Fibroblast of lung (primary cell): ENCODE measurements around the gene MAP4K4. TPM values are rescaled to one million over a fixed set of nuclear protein-coding genes. Genes with fewer than 3 reads are reported as not detected.

ENCODE experiments used
- DNase-seq, 2 donors: peaks; one replicate each; pipeline versions ENCODE4 v3.0.0 to v3.0.0-alpha.2; 2010; ENCODE audit warnings: low read depth in 2 of 2
- H2AFZ ChIP-seq: 2 replicates; pipeline ENCODE4 v1.5.1; 2012; ENCODE audit warnings: low read length, control low read depth, inconsistent platforms
- H3K27ac ChIP-seq: 2 replicates; pipeline ENCODE4 v1.5.1; 2011; ENCODE audit warnings: low read length, control low read depth; ENCODE audit not compliant: insufficient read depth
- H3K27me3 ChIP-seq: 2 replicates; pipeline ENCODE4 v1.5.1; 2011; ENCODE audit warnings: mild to moderate bottlenecking, low read length; ENCODE audit not compliant: control insufficient read depth, insufficient read depth
- H3K36me3 ChIP-seq: 2 replicates; pipeline ENCODE4 v1.5.1; 2011; ENCODE audit warnings: low read length; ENCODE audit not compliant: control insufficient read depth, insufficient read depth
- H3K4me1 ChIP-seq: 2 replicates; pipeline ENCODE4 v1.5.1; 2011; ENCODE audit warnings: low read length; ENCODE audit not compliant: control insufficient read depth, insufficient read depth; ENCODE audit errors: extremely low read depth
- H3K4me2 ChIP-seq: 2 replicates; pipeline ENCODE4 v1.5.1; 2011; ENCODE audit warnings: low read length, control low read depth; ENCODE audit not compliant: insufficient read depth; ENCODE audit errors: extremely low read depth
- H3K4me3 ChIP-seq, 4 experiments: fragments of 200-600 bp in 1 of 4; sonication (generic) in 1 of 4; replicated peaks in 1 of 4; 2 replicates each; pipeline ENCODE4 v1.5.1; 2011 to 2016; ENCODE audit warnings: low read length in 4 of 4, low read depth in 3 of 4, mild to moderate bottlenecking in 3 of 4, control low read depth in 2 of 4, inconsistent platforms in 1 of 4, mixed read lengths in 1 of 4; ENCODE audit not compliant: insufficient read depth in 1 of 4; ENCODE audit errors: control extremely low read depth in 1 of 4
- H3K79me2 ChIP-seq: 2 replicates; pipeline ENCODE4 v1.5.1; 2012; ENCODE audit warnings: mild to moderate bottlenecking, low read length, inconsistent platforms; ENCODE audit not compliant: control insufficient read depth, insufficient read depth
- H3K9ac ChIP-seq: 2 replicates; pipeline ENCODE4 v1.5.1; 2011; ENCODE audit warnings: mild to moderate bottlenecking, low read length, control low read depth; ENCODE audit not compliant: insufficient read depth
- H3K9me3 ChIP-seq: 2 replicates; pipeline ENCODE4 v1.5.1; 2012; ENCODE audit warnings: low read depth, low read length; ENCODE audit not compliant: control insufficient read depth, insufficient read depth
- H4K20me1 ChIP-seq: 2 replicates; pipeline ENCODE4 v1.5.1; 2011; ENCODE audit warnings: low read length; ENCODE audit not compliant: control insufficient read depth, insufficient read depth; ENCODE audit errors: extremely low read depth
- CTCF ChIP-seq, 2 donors: IDR thresholded peaks in 1 of 2; conservative IDR thresholded peaks in 1 of 2; 1 replicate in 1 of 2; 2 replicates in 1 of 2; pipeline ENCODE4 v1.5.1; 2011 to 2012; ENCODE audit warnings: low read length in 2 of 2, control low read depth in 1 of 2, inconsistent platforms in 1 of 2, low read depth in 1 of 2, mild to moderate bottlenecking in 1 of 2
- EZH2 ChIP-seq: IDR thresholded peaks from 2 replicates; pipeline ENCODE4 v1.5.1; 2012; ENCODE audit warnings: low read length, control low read depth, mild to moderate bottlenecking; ENCODE audit errors: missing control alignments
- polyA plus RNA-seq, 2 donors: library from polyadenylated mRNA; depleted of rRNA in 1 of 2; stranded (reverse) in 1 of 2; unstranded in 1 of 2; fragments of >200 nt; gene quantifications; 2 replicates each; pipeline ENCODE4 v1.2.1, GENCODE V29; 2011 to 2012; ENCODE audit warnings: missing spikeins in 1 of 2
- total RNA-seq: library from RNA; depleted of rRNA; stranded (reverse); fragments of >200 nt; gene quantifications from 2 replicates; pipeline ENCODE4 v1.2.1, GENCODE V29; 2014

Gene MAP4K4
- total and polyA plus RNA-seq, 2 donors (not counting 1 experiment from before 2014, with no cell fraction given) = 113 to 164 TPM

- H3K9ac ChIP-seq = no peak overlapping the region
- no peaks in the 10 kb centered on the region for H3K4me1 ChIP-seq
- no peaks in the 10 kb centered on the region for H3K79me2 ChIP-seq
- TF ChIP-seq EZH2 = no peak
- TF ChIP-seq CTCF (conservative IDR thresholded peaks at IDR 0.05 in 1 of 2, IDR thresholded peaks at IDR 0.05 in 1 of 2; ENCODE audit: low read depth in 1 of 2, low read length in 2 of 2) = no peak
- no peak for DNase-seq
- H3K9me3 ChIP-seq = no peaks in the 10 kb centered on the region
- no peaks in the 10 kb centered on the region for H3K36me3 ChIP-seq
- H2AFZ ChIP-seq = no peak overlapping the region
- H3K4me3 ChIP-seq = no peak overlapping the region
- H3K4me2 ChIP-seq = no peak overlapping the region
- no peaks in the 10 kb centered on the region for H3K27me3 ChIP-seq
- H3K27ac ChIP-seq = no peak overlapping the region
- no peaks in the 10 kb centered on the region for H4K20me1 ChIP-seq
These were observed 22.0 kb upstream of the MAP4K4 start for GRCh38 chr2:101675512-101675911.

- Histone ChIP-seq H3K36me3 (no peaks in the 10 kb centered on the region), H3K9me3 (no peaks in the 10 kb centered on the region), H3K4me2 (no peak overlapping the region), H4K20me1 (no peaks in the 10 kb centered on the region), H2AFZ (no peak overlapping the region), H3K27me3 (no peaks in the 10 kb centered on the region), H3K27ac (no peak overlapping the region), H3K4me3 (no peak overlapping the region), H3K9ac (no peak overlapping the region), H3K79me2 (no peaks in the 10 kb centered on the region), H3K4me1 (no peaks in the 10 kb centered on the region)
- TF ChIP-seq EZH2 (no peak), CTCF (conservative IDR thresholded peaks at IDR 0.05 in 1 of 2, IDR thresholded peaks at IDR 0.05 in 1 of 2; ENCODE audit: low read depth in 1 of 2, low read length in 2 of 2) (no peak)
- DNase-seq = no peak
These were observed 20.8 kb upstream of the MAP4K4 start for GRCh38 chr2:101676674-101677073.

- Histone ChIP-seq H4K20me1 (no peaks in the 10 kb centered on the region), H3K27me3 (no peaks in the 10 kb centered on the region), H3K9ac (no peak overlapping the region), H3K9me3 (no peaks in the 10 kb centered on the region), H3K36me3 (no peaks in the 10 kb centered on the region), H3K4me3 (no peak overlapping the region), H3K27ac (no peak overlapping the region), H3K4me1 (no peaks in the 10 kb centered on the region), H3K4me2 (no peak overlapping the region), H3K79me2 (no peaks in the 10 kb centered on the region), H2AFZ (no peak overlapping the region)
- DNase-seq = no peak
- TF ChIP-seq CTCF (conservative IDR thresholded peaks at IDR 0.05 in 1 of 2, IDR thresholded peaks at IDR 0.05 in 1 of 2; ENCODE audit: low read depth in 1 of 2, low read length in 2 of 2) = no peak
- no peak for TF ChIP-seq EZH2
These were observed 19.8 kb upstream of the MAP4K4 start for GRCh38 chr2:101677658-101678057.
